Measurements from ENCODE around the gene TLR4. TPM values are rescaled to one million over a fixed set of nuclear protein-coding genes. Genes with fewer than 3 reads are reported as not detected.

TLR4 gene
- polyA plus RNA-seq, 6 donors from 2014 or later, result 0.68 to 3.3 (median 1.8) TPM

GRCh38 chr9:117691367-117691766, 12.8 kb upstream of the TLR4 start:
- Mint-ChIP-seq H3K27me3 (peaks cover 36 to 56% (median 54%) of the 10 kb centered on the region in 3 donors), H3K4me3 (no peak overlapping the region), H3K9me3 (peaks cover 4 to 18% (median 13%) of the 10 kb centered on the region in 7 donors), H3K4me1 (peaks cover 0 to 6% (median 2%) of the 10 kb centered on the region in 3 donors), H3K36me3 (no peaks in the 10 kb centered on the region), H3K27ac (no peak overlapping the region)
- DNase-seq (no peak), ATAC-seq (ENCODE audit: low read depth in 2 of 2) (no peak)

GRCh38 chr9:117696154-117696553, 8.0 kb upstream of the TLR4 start:
- Mint-ChIP-seq H3K4me3 (no peak overlapping the region), H3K27ac (no peak overlapping the region), H3K4me1 (peaks cover 0 to 6% (median 2%) of the 10 kb centered on the region in 3 donors), H3K27me3 (peaks cover 27 to 37% (median 32%) of the 10 kb centered on the region in 3 donors), H3K9me3 (peaks cover 0 to 14% (median 2%) of the 10 kb centered on the region in 7 donors), H3K36me3 (peaks cover 0 to 12% of the 10 kb centered on the region in 2 donors)
- ATAC-seq (ENCODE audit: low read depth in 2 of 2), result no peak
- DNase-seq, result no peak

- peaks cover 2 to 6% (median 5%) of the 10 kb centered on the region in 3 donors for H3K4me1 Mint-ChIP-seq
- peaks cover 0 to 12% of the 10 kb centered on the region in 2 donors for H3K36me3 Mint-ChIP-seq
- H3K9me3 Mint-ChIP-seq, result peaks cover 0 to 14% (median 2%) of the 10 kb centered on the region in 7 donors
- no peak for DNase-seq
- no peak for ATAC-seq (ENCODE audit: low read depth in 2 of 2)
- no peak overlapping the region for H3K4me3 Mint-ChIP-seq
- peaks cover 27 to 37% (median 32%) of the 10 kb centered on the region in 3 donors for H3K27me3 Mint-ChIP-seq
- H3K27ac Mint-ChIP-seq, result no peak overlapping the region
Measured at GRCh38 chr9:117697046-117697445, 7.2 kb upstream of the TLR4 start.

- peaks cover 31 to 41% (median 33%) of the 10 kb centered on the region in 3 donors for H3K4me1 Mint-ChIP-seq
Measured at GRCh38 chr9:117703537-117703936, 666 bp upstream of the TLR4 start.

GRCh38 chr9:117704597-117704996, 394 bp downstream of the TLR4 start:
- Mint-ChIP-seq H3K4me3 (peak overlapping the region; percentile 78 to 91 (median 87)), H3K36me3 (no peaks in the 10 kb centered on the region), H3K27ac (peak overlapping the region; percentile 46 to 92 (median 69)), H3K4me1 (peaks cover 31 to 41% (median 33%) of the 10 kb centered on the region in 3 donors), H3K27me3 (peaks cover 0 to 4% (median 0%) of the 10 kb centered on the region in 3 donors), H3K9me3 (no peaks in the 10 kb centered on the region)
- no peak for DNase-seq
- peak; percentile 7 to 20 for ATAC-seq (ENCODE audit: low read depth in 2 of 2)

More at GRCh38 chr9:117703537-117703936, 666 bp upstream of the TLR4 start:
- Mint-ChIP-seq H3K27me3 (peaks cover 0 to 4% (median 0%) of the 10 kb centered on the region in 3 donors), H3K36me3 (peaks cover 0 to 4% of the 10 kb centered on the region in 2 donors), H3K27ac (peak overlapping the region in 4 of 6 donors; percentile 46 to 84 (median 56)), H3K4me3 (peak overlapping the region in 6 of 8 donors; percentile 59 to 88 (median 82)), H3K9me3 (peaks cover 0 to 4% (median 0%) of the 10 kb centered on the region in 7 donors)
- DNase-seq (no peak), ATAC-seq (ENCODE audit: low read depth in 2 of 2) (no peak)

- no peaks in the 10 kb centered on the region for H3K36me3 Mint-ChIP-seq
- ATAC-seq (ENCODE audit: low read depth in 2 of 2), result no peak
- peak overlapping the region in 3 of 6 donors; percentile 3 to 77 (median 42) for H3K27ac Mint-ChIP-seq
- H3K4me3 Mint-ChIP-seq, result peak overlapping the region; percentile 13 to 88 (median 76)
- DNase-seq, result no peak
- peaks cover 31 to 45% (median 33%) of the 10 kb centered on the region in 3 donors for H3K4me1 Mint-ChIP-seq
- no peaks in the 10 kb centered on the region for H3K9me3 Mint-ChIP-seq
- peaks cover 0 to 4% (median 0%) of the 10 kb centered on the region in 3 donors for H3K27me3 Mint-ChIP-seq
Measured at GRCh38 chr9:117705386-117705785, 1.2 kb downstream of the TLR4 start.

- H3K27ac Mint-ChIP-seq, result peak overlapping the region in 2 of 6 donors; percentile 61 to 72
- no peak for ATAC-seq (ENCODE audit: low read depth in 2 of 2)
- H3K9me3 Mint-ChIP-seq, result no peaks in the 10 kb centered on the region
- no peaks in the 10 kb centered on the region for H3K36me3 Mint-ChIP-seq
- peaks cover 0 to 4% (median 0%) of the 10 kb centered on the region in 3 donors for H3K27me3 Mint-ChIP-seq
- peak overlapping the region in 2 of 8 donors; percentile 15 to 78 for H3K4me3 Mint-ChIP-seq
- DNase-seq, result no peak
- H3K4me1 Mint-ChIP-seq, result peaks cover 31 to 47% (median 31%) of the 10 kb centered on the region in 3 donors
Measured at GRCh38 chr9:117706421-117707116, 2.4 kb downstream of the TLR4 start.

GRCh38 chr9:117707561-117707960, 3.4 kb downstream of the TLR4 start:
- Mint-ChIP-seq H3K27ac (no peak overlapping the region), H3K27me3 (peaks cover 0 to 4% (median 0%) of the 10 kb centered on the region in 3 donors), H3K4me3 (no peak overlapping the region), H3K4me1 (peaks cover 28 to 47% (median 31%) of the 10 kb centered on the region in 3 donors), H3K9me3 (no peaks in the 10 kb centered on the region), H3K36me3 (no peaks in the 10 kb centered on the region)
- ATAC-seq (ENCODE audit: low read depth in 2 of 2), result no peak
- no peak for DNase-seq

GRCh38 chr9:117709936-117710335, 5.7 kb downstream of the TLR4 start:
- Mint-ChIP-seq H3K27ac (no peak overlapping the region), H3K4me1 (peaks cover 7 to 24% (median 13%) of the 10 kb centered on the region in 3 donors), H3K27me3 (peaks cover 0 to 4% (median 0%) of the 10 kb centered on the region in 3 donors), H3K4me3 (no peak overlapping the region), H3K9me3 (no peaks in the 10 kb centered on the region), H3K36me3 (peaks cover 0 to 4% of the 10 kb centered on the region in 2 donors)
- ATAC-seq (ENCODE audit: low read depth in 2 of 2) (no peak), DNase-seq (no peak)

- Mint-ChIP-seq H3K4me3 (no peak overlapping the region), H3K27me3 (peaks cover 0 to 6% (median 0%) of the 10 kb centered on the region in 3 donors), H3K9me3 (no peaks in the 10 kb centered on the region), H3K36me3 (peaks cover 0 to 4% of the 10 kb centered on the region in 2 donors), H3K4me1 (peaks cover 17 to 30% (median 23%) of the 10 kb centered on the region in 3 donors), H3K27ac (peak overlapping the region in 1 of 6 donors; percentile 17)
- ATAC-seq (ENCODE audit: low read depth in 2 of 2) (no peak), DNase-seq (no peak)
Measured at GRCh38 chr9:117714282-117714681, 10.1 kb downstream of the TLR4 start.

- H3K4me1 Mint-ChIP-seq, result peaks cover 17 to 26% (median 23%) of the 10 kb centered on the region in 3 donors
- H3K9me3 Mint-ChIP-seq, result no peaks in the 10 kb centered on the region
- peaks cover 0 to 7% (median 0%) of the 10 kb centered on the region in 3 donors for H3K27me3 Mint-ChIP-seq
- ATAC-seq (ENCODE audit: low read depth in 2 of 2) (no peak), DNase-seq (no peak)
- no peak overlapping the region for H3K27ac Mint-ChIP-seq
- no peak overlapping the region for H3K4me3 Mint-ChIP-seq
- H3K36me3 Mint-ChIP-seq, result peaks cover 0 to 4% of the 10 kb centered on the region in 2 donors
Measured at GRCh38 chr9:117715411-117715989, 11.3 kb downstream of the TLR4 start.

GRCh38 chr9:117718085-117718484, 13.9 kb downstream of the TLR4 start:
- peak; percentile 71 for DNase-seq

GRCh38 chr9:117718701-117719100, 14.5 kb downstream of the TLR4 start:
- Mint-ChIP-seq H3K27ac (peak overlapping the region in 1 of 6 donors; percentile 51), H3K36me3 (peaks cover 0 to under 1% of the 10 kb centered on the region in 2 donors), H3K4me3 (peak overlapping the region in 2 of 8 donors; percentile 4 to 58), H3K4me1 (peaks cover 17 to 27% (median 23%) of the 10 kb centered on the region in 3 donors), H3K27me3 (peaks cover 0 to 24% (median 21%) of the 10 kb centered on the region in 3 donors), H3K9me3 (no peaks in the 10 kb centered on the region)
- no peak for ATAC-seq (ENCODE audit: low read depth in 2 of 2)
- no peak for DNase-seq

More at GRCh38 chr9:117718085-117718484, 13.9 kb downstream of the TLR4 start:
- no peaks in the 10 kb centered on the region for H3K9me3 Mint-ChIP-seq
- no peak overlapping the region for H3K27ac Mint-ChIP-seq
- H3K4me1 Mint-ChIP-seq, result peaks cover 17 to 25% (median 23%) of the 10 kb centered on the region in 3 donors
- H3K36me3 Mint-ChIP-seq, result peaks cover 0 to 4% of the 10 kb centered on the region in 2 donors
- ATAC-seq (ENCODE audit: low read depth in 2 of 2), result peak; percentile 98 to 99
- peaks cover 0 to 24% (median 17%) of the 10 kb centered on the region in 3 donors for H3K27me3 Mint-ChIP-seq
- H3K4me3 Mint-ChIP-seq, result peak overlapping the region in 4 of 8 donors; percentile 3 to 63 (median 31)
